ENCODE data around the gene NOP16.

DNA sequence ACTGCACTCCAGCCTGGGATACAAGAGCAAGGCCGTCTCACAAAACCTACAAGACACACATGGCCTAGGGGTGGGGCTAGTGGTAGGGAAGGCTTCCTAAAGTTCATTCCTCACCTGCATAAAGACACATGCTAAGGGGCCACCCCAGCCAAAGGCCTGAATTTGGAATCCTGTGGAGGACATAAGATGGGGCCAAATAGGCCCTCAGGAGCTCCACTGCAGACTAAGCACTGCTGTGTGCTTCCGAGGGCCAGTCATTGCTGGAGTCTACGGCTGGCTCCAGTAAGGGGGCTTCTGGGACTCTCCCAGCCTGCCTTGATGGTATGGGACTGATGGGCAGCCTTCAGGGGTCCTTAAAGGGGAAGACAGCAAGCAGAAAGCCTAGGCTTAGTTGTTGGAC, 5.7 kb downstream of the NOP16 start:
- TF ChIP-seq, protein P1, sequence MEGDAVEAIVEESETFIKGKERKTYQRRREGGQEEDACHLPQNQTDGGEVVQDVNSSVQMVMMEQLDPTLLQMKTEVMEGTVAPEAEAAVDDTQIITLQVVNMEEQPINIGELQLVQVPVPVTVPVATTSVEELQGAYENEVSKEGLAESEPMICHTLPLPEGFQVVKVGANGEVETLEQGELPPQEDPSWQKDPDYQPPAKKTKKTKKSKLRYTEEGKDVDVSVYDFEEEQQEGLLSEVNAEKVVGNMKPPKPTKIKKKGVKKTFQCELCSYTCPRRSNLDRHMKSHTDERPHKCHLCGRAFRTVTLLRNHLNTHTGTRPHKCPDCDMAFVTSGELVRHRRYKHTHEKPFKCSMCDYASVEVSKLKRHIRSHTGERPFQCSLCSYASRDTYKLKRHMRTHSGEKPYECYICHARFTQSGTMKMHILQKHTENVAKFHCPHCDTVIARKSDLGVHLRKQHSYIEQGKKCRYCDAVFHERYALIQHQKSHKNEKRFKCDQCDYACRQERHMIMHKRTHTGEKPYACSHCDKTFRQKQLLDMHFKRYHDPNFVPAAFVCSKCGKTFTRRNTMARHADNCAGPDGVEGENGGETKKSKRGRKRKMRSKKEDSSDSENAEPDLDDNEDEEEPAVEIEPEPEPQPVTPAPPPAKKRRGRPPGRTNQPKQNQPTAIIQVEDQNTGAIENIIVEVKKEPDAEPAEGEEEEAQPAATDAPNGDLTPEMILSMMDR (IDR thresholded peaks at IDR 0.05; ENCODE audit: insufficient read depth, low read depth, low read length), result no peak
- no peak for TF ChIP-seq EZH2 (IDR thresholded peaks at IDR 0.05; ENCODE audit: insufficient read depth, low read length)
